Hypothalamus (tissue), 51 donors: Measurements from ENCODE around the gene TAX1BP1.
A peak's percentile ranks its signal among the peaks of the same experiment; 100 is the strongest.

ENCODE experiments used
- DNase-seq, 51 donors: peaks; one replicate each; lab custom pipeline; 2025; lab: John Stamatoyannopoulos, UW

Gene TAX1BP1

DNA sequence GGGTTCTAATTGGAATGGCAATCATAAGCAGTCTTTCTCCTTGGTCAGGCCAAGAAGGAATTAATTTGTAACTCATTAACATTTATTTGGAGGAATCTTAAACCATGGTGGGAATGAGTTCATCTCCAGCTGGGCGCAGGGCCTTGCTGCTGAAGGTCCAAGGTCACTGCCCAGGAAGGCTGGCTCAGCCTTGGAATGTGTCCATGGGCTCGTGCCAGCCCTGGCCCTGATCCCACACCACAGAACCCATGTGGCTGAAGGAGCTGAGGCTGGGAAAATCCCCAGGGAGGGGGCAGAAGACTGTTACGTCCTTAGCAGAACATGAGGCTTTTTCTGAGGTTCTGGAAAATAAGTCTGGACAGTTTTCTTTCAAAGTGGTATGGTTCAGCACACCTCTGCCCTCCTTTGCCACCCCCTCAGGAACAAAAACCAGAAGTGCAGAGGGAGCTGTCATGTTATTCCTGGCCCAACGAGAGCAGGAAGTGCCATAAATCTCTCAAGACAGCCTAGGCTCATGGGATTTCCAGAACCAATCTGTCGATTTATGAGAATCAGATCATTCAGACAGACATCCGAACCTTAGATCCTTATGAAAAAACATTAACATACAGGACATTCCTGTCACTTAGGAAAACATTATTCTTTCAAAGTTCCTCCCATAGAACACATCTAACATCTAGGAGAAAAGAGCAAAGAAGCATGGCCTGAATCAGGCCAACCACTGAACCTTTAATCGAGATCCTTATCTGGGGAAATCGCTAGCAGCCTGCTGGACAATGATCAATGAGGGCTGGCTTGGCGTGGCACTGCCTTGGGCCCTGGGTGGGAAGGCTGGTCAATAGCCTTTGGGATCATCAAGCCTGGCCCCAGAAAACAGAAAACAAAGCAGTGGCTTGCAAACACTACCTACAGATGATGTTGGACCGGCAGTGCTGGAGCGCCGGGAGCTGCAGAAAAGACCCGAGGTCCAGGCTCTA lies 134.3 kb downstream of the TAX1BP1 start:
- DNase-seq, result peak in 43 of 51 donors; percentile 7 to 76 (median 48)

DNA sequence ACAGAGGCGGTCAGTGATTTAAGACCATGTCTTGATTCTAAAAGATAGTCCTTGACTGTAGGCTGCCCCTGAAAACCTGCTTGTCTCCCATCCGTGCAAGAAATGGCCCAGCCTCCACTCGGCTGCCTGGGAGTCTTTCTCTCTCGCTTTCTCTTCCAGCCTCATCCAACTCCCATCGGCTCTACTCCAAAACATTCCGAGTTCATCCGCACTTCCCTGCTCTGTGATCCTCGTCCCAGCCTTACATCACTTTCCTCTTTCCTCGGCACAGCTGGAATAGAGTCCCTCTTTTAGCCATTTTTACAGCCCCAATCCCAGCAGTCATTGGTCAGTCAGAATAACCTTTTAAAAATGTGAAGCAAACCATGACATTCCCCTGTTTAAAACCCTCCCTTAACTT lies 135.1 kb downstream of the TAX1BP1 start:
- DNase-seq, result no peak

DNA sequence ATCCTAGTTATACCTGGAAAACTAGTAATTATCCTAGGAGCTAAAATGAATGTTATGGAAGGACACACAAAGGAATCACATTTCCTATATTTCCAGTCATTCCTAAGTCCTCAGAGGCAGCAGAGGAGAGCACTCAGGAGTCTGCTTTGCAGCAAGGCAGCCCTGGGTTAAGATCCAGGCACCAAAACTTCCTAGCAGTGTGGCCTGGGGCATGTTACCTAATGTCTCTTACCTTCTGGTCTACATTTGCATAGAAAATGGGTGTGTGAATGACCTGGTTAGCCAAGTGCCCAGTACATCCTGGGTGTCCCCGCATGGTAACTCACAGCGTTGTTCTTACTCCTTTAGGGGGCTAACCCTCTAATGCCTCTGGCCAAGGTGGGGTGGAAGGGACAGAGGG lies 135.9 kb downstream of the TAX1BP1 start:
- no peak for DNase-seq

DNA sequence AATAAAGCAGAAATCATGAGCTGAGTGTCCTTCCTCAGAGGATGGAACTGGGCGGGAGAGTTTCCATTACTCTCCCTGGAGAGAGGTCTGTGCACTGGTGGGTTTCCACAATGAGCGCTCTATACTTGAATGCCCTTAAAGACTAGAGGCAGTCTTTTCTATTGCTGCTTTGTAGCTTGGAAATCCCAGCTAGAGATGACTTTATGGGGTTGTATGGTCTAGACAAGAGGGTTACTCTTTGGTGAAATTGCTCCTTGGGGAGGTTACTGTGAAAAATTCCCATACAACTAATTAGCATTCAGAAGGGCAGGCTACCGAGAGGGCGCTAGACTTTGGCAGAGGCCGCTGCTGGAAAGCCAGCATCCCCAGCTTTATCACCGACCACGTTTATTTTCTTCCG lies 136.8 kb downstream of the TAX1BP1 start:
- no peak for DNase-seq
